ENCODE data around the gene LIMS1. TPM values are rescaled to one million over a fixed set of nuclear protein-coding genes. Genes with fewer than 3 reads are reported as not detected.

The LIMS1 gene
- total and polyA plus RNA-seq, 2 of the 13 experiments (the other 11 are each of a cell fraction or from before 2014, with no cell fraction given), result 38.3 to 49.6 TPM

GRCh38 chr2:108719149-108720044 is 185.1 kb downstream of the LIMS1 start, which contains the start of gene RANBP2 (continued):
- TF ChIP-seq ZNF639 (CRISPR knock-in tag; conservative IDR thresholded peaks at IDR 0.05), result peak; percentile 81
- TF ChIP-seq ZSCAN12 (CRISPR knock-in tag; IDR thresholded peaks at IDR 0.05), result peak; percentile 34; the same call in 1 of the 2 replicates
- peak; percentile 100 for TF ChIP-seq PHF20 (CRISPR knock-in tag; IDR thresholded peaks at IDR 0.05)
- 0 out of 2 replicates have a peak, but pooled peaks have one; percentile 39 for TF ChIP-seq AFF4 (CRISPR knock-in tag; IDR thresholded peaks at IDR 0.05)
- 0 out of 2 replicates have a peak, but pooled peaks have one; percentile 64 for TF ChIP-seq PRMT3 (CRISPR knock-in tag; IDR thresholded peaks at IDR 0.05; ENCODE audit: borderline replicate concordance, low read depth)
- peak; percentile 98 for TF ChIP-seq BRD4 (CRISPR knock-in tag; IDR thresholded peaks at IDR 0.05)
- no peak for TF ChIP-seq FOXP1 (IDR thresholded peaks at IDR 0.05)
- peak; percentile 39; the same call in 1 of the 2 replicates for TF ChIP-seq FOXP1 (CRISPR knock-in tag; IDR thresholded peaks at IDR 0.05)
- no peak for TF ChIP-seq DNMT3B (CRISPR knock-in tag; conservative IDR thresholded peaks at IDR 0.05)
- peak; percentile 98 for TF ChIP-seq TMF1 (CRISPR knock-in tag; IDR thresholded peaks at IDR 0.05; ENCODE audit: low read depth)
- peak in 1 of 2 experiments; percentile 84; a peak in 2 of 4 replicates for TF ChIP-seq ATF4 (CRISPR knock-in tag; IDR thresholded peaks at IDR 0.05)
- peak; percentile 99 for TF ChIP-seq ZIK1 (CRISPR knock-in tag; IDR thresholded peaks at IDR 0.05; ENCODE audit: borderline replicate concordance, low read depth)
- TF ChIP-seq, protein P1, sequence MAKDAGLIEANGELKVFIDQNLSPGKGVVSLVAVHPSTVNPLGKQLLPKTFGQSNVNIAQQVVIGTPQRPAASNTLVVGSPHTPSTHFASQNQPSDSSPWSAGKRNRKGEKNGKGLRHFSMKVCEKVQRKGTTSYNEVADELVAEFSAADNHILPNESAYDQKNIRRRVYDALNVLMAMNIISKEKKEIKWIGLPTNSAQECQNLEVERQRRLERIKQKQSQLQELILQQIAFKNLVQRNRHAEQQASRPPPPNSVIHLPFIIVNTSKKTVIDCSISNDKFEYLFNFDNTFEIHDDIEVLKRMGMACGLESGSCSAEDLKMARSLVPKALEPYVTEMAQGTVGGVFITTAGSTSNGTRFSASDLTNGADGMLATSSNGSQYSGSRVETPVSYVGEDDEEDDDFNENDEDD (CRISPR knock-in tag; IDR thresholded peaks at IDR 0.05; ENCODE audit: borderline replicate concordance), result peak; percentile 94
- TF ChIP-seq PHF8 (CRISPR knock-in tag; IDR thresholded peaks at IDR 0.05), result peak; percentile 99
- TF ChIP-seq, protein P2, sequence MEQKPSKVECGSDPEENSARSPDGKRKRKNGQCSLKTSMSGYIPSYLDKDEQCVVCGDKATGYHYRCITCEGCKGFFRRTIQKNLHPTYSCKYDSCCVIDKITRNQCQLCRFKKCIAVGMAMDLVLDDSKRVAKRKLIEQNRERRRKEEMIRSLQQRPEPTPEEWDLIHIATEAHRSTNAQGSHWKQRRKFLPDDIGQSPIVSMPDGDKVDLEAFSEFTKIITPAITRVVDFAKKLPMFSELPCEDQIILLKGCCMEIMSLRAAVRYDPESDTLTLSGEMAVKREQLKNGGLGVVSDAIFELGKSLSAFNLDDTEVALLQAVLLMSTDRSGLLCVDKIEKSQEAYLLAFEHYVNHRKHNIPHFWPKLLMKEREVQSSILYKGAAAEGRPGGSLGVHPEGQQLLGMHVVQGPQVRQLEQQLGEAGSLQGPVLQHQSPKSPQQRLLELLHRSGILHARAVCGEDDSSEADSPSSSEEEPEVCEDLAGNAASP (CRISPR knock-in tag; IDR thresholded peaks at IDR 0.05; ENCODE audit: borderline replicate concordance), result peak; percentile 85
- TF ChIP-seq ZNF282 (IDR thresholded peaks at IDR 0.05; ENCODE audit: partially characterized antibody), result no peak
- no peak for TF ChIP-seq ZNF382 (CRISPR knock-in tag; IDR thresholded peaks at IDR 0.05; ENCODE audit: borderline replicate concordance)
- TF ChIP-seq, protein P3, sequence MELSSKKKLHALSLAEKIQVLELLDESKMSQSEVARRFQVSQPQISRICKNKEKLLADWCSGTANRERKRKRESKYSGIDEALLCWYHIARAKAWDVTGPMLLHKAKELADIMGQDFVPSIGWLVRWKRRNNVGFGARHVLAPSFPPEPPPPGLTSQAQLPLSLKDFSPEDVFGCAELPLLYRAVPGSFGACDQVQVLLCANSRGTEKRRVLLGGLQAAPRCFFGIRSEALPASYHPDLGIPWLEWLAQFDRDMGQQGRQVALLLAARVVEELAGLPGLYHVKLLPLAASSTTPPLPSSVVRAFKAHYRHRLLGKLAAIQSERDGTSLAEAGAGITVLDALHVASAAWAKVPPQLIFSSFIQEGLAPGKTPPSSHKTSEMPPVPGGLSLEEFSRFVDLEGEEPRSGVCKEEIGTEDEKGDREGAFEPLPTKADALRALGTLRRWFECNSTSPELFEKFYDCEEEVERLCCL (CRISPR knock-in tag; IDR thresholded peaks at IDR 0.05; ENCODE audit: borderline replicate concordance), result peak; percentile 89; the same call in 1 of the 2 replicates
